ENCODE data around the gene C1orf167.

DNA sequence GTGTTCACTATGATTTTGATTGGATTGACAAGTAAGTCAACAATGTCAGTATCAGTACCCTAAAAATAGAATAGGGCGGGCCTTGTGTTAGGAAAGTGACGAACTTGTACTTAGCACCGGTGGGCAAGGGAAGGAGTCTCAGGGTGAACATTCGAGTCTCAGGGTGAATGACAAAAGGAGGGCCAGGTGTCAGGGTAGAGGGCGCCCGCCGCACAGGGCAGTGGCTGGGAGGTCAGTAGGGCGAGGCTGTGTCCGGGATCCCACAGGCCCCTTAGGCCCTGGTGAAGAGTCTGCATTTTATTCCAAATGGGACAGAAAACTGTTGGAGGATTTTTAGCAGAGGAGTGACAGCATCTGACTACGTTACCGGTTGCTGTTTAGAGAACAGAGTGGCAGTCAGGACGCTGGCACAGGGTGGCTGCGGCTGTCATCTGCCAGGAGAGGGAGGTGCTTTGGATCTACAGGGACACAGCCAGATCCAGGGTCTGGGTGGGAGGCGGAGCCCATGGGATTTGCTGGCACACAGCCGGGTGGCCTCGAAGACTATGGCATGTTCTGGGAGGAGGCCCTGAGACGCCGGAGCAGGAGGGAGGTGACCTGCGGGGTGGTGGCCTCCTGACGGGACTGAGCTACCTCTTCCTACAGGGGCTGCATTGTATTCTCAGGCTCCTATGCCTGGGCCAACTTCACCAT, 15.1 kb upstream of the C1orf167 start:
- TF ChIP-seq, protein P1, sequence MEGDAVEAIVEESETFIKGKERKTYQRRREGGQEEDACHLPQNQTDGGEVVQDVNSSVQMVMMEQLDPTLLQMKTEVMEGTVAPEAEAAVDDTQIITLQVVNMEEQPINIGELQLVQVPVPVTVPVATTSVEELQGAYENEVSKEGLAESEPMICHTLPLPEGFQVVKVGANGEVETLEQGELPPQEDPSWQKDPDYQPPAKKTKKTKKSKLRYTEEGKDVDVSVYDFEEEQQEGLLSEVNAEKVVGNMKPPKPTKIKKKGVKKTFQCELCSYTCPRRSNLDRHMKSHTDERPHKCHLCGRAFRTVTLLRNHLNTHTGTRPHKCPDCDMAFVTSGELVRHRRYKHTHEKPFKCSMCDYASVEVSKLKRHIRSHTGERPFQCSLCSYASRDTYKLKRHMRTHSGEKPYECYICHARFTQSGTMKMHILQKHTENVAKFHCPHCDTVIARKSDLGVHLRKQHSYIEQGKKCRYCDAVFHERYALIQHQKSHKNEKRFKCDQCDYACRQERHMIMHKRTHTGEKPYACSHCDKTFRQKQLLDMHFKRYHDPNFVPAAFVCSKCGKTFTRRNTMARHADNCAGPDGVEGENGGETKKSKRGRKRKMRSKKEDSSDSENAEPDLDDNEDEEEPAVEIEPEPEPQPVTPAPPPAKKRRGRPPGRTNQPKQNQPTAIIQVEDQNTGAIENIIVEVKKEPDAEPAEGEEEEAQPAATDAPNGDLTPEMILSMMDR (IDR thresholded peaks at IDR 0.05; ENCODE audit: low read depth, low read length): no peak
- no peak for TF ChIP-seq EZH2phosphoT487 (IDR thresholded peaks at IDR 0.05; ENCODE audit: low read depth)

Measured in OCI-LY3 (cell line).